ENCODE measurements around the gene VAPA. TPM values are rescaled to one million over a fixed set of nuclear protein-coding genes. Genes with fewer than 3 reads are reported as not detected.
A peak's percentile ranks its signal among the peaks of the same experiment; 100 is the strongest.
"Not testable (repeated sequence)": the region's sequence is repeated elsewhere in the genome, so short reads cannot be mapped to it uniquely, and the experiment has no call there.

VAPA gene
- total RNA-seq, 6 experiments from 2014 or later, result 69.6 to 149 (median 90.7) TPM

DNA sequence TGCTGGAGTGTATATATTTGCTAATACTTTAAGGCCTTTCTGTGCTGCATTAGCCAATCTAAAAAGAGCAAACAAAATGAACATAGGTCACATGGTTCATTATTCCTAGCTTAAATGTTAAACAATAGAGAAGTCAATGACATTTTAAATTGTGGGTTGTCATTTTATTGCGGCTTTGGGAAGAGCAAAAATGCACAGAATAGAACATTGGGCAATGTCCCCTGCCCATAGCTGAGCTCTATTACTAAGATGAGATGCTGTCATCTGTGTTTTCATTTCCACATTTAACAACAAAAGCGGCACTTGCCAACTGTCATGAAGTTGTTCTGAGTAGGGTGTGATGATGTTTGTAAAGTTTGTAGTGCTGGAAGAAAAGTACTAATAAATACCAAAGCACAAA, 3.2 kb upstream of the VAPA start:
- DNase-seq (no peak), ATAC-seq (no peak)
- H3K36me3 ChIP-seq, result no peaks in the 10 kb centered on the region
- whole genome bisulfite sequencing (ENCODE audit: insufficient coverage, low coverage, low lambda C conversion rate, missing lambda C conversion rate), result 60% methylated on average over 2 of the region's 2 CpGs
- H3K9me3 ChIP-seq, result no peaks in the 10 kb centered on the region
- TF ChIP-seq POLR2A (IDR thresholded peaks at IDR 0.05), result no peak
- TF ChIP-seq, protein P1, sequence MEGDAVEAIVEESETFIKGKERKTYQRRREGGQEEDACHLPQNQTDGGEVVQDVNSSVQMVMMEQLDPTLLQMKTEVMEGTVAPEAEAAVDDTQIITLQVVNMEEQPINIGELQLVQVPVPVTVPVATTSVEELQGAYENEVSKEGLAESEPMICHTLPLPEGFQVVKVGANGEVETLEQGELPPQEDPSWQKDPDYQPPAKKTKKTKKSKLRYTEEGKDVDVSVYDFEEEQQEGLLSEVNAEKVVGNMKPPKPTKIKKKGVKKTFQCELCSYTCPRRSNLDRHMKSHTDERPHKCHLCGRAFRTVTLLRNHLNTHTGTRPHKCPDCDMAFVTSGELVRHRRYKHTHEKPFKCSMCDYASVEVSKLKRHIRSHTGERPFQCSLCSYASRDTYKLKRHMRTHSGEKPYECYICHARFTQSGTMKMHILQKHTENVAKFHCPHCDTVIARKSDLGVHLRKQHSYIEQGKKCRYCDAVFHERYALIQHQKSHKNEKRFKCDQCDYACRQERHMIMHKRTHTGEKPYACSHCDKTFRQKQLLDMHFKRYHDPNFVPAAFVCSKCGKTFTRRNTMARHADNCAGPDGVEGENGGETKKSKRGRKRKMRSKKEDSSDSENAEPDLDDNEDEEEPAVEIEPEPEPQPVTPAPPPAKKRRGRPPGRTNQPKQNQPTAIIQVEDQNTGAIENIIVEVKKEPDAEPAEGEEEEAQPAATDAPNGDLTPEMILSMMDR (IDR thresholded peaks at IDR 0.05), result no peak
- no peak overlapping the region for H3K27ac ChIP-seq
- intact Hi-C loops (cut with DNase I), result no loop called here
- H3K27me3 ChIP-seq, result no peaks in the 10 kb centered on the region
- no peak overlapping the region for H3K4me3 ChIP-seq
- peaks cover 0 to 6% (median 1%) of the 10 kb centered on the region in 4 donors for H3K4me1 ChIP-seq

DNA sequence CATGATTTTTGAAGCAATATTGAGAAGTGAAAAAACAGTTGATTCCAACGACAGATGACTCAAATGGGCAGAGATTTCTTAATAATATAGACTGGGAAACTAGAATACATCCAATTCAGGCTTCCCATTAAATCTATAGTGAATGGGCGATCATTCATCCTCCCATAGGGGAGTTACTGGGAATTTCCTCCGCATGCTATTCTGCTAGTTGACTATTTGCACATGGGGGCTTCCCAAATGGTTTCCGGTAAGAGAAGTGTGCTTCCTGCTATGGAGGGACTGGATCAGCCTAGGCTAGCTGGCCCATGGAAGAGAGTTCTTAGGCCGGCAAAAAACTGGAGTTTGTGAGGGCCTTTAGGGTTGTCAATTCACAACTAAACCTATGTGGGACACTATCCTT, 2.6 kb upstream of the VAPA start:
- WGBS (ENCODE audit: insufficient coverage, low coverage, low lambda C conversion rate, missing lambda C conversion rate), result 86% methylated on average over 5 of the region's 5 CpGs
- intact Hi-C loops (cut with DNase I), result no loop called here
- Histone ChIP-seq H3K27ac (no peak overlapping the region), H3K9me3 (no peaks in the 10 kb centered on the region), H3K36me3 (no peaks in the 10 kb centered on the region), H3K27me3 (no peaks in the 10 kb centered on the region), H3K4me3 (no peak overlapping the region), H3K4me1 (peaks cover 0 to 12% (median 3%) of the 10 kb centered on the region in 4 donors)
- no peak for TF ChIP-seq POLR2A (IDR thresholded peaks at IDR 0.05)
- TF ChIP-seq, protein P1 (IDR thresholded peaks at IDR 0.05), result no peak
- DNase-seq, result no peak
- ATAC-seq, result no peak

DNA sequence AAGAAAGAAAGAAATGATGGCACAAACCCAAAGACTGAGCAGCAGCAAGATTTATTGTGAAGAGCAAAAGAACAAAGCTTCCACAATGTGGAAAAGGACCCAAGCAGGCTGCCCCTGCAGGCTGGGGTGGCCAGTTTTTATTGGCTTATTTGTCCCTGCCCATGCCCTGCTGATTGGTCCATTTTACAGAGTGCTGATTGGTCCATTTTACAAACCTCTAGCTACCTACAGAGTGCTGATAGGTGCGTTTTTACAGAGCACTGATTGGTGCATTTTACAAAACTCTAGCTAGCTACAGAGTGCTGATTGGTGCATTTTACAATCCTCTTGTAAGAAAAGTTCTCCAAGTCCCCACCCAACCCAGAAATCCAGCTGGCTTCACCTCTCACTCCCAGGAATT, 1.5 kb upstream of the VAPA start:
- H3K27ac ChIP-seq; H3K9me3 ChIP-seq; intact Hi-C loops (cut with DNase I); H3K27me3 ChIP-seq; ATAC-seq; DNase-seq; H3K4me3 ChIP-seq; H3K36me3 ChIP-seq: not testable (repeated sequence)
- 100% methylated on average over 1 of the region's 1 CpG for WGBS (ENCODE audit: insufficient coverage, low coverage, low lambda C conversion rate, missing lambda C conversion rate)
- H3K4me1 ChIP-seq, result peaks cover 0 to 22% (median 6%) of the 10 kb centered on the region in 4 donors

DNA sequence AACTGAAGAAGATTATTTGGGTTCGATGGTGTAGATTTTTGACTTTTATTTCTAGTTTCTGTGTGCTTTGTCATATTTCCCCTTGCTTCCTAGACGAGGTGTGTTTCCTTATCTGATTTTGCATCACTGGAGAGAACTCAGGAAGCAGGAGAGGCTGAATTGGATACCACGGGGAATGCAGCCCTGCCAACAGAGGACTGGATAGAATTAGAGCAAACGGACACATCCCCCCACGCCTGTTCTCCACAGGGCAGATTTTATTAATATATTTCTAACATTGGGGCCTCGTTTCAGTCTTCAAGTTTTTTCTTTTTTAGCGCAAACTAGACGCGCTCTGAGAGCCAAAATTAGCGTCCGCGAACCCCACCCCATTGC, 678 bp upstream of the VAPA start:
- Histone ChIP-seq H3K4me3 (peak overlapping the region; percentile 64 to 86 (median 86)), H3K27me3 (no peaks in the 10 kb centered on the region), H3K36me3 (no peaks in the 10 kb centered on the region), H3K4me1 (peaks cover 0 to 31% (median 10%) of the 10 kb centered on the region in 4 donors), H3K9me3 (no peaks in the 10 kb centered on the region), H3K27ac (peak overlapping the region in 2 of 3 donors; percentile 98)
- intact Hi-C loops (cut with DNase I), result no loop called here
- WGBS (ENCODE audit: insufficient coverage, low coverage, low lambda C conversion rate, missing lambda C conversion rate), result 7% methylated on average over 12 of the region's 12 CpGs
- DNase-seq (no peak), ATAC-seq (peak in 3 of 4 donors; percentile 0 to 3 (median 2))
- TF ChIP-seq POLR2A (IDR thresholded peaks at IDR 0.05), result no peak
- TF ChIP-seq, protein P1 (IDR thresholded peaks at IDR 0.05), result no peak

DNA sequence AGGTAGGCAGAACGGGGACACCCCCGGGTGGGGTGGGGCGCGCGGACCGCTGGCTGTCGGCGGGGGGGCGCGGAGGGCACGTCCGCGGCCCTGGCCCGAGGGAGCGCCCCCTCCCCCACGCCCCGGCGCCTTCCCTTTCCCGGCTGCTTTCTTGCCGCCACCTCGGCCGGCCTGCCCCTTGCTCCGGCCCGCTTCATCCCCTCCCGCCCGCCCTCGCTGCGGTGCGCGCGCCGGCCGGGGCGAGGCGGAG, 443 bp downstream of the VAPA start:
- Histone ChIP-seq H3K36me3 (no peaks in the 10 kb centered on the region), H3K27me3 (no peaks in the 10 kb centered on the region), H3K27ac (peak overlapping the region; percentile 97 to 98 (median 98)), H3K4me1 (peaks cover 0 to 41% (median 17%) of the 10 kb centered on the region in 4 donors), H3K9me3 (no peaks in the 10 kb centered on the region), H3K4me3 (peak overlapping the region; percentile 64 to 86 (median 86))
- intact Hi-C loops (cut with DNase I), result no loop called here
- no CpG with 5 or more reads among the region's 35 CpGs for WGBS (ENCODE audit: insufficient coverage, low coverage, low lambda C conversion rate, missing lambda C conversion rate)
- no peak for TF ChIP-seq POLR2A (IDR thresholded peaks at IDR 0.05)
- TF ChIP-seq, protein P1 (IDR thresholded peaks at IDR 0.05), result no peak
- DNase-seq (no peak), ATAC-seq (peak in 3 of 4 donors; percentile 0 to 33 (median 12))

All from right lobe of liver (tissue), 6 donors.